ENCODE data around the gene CAV1.

- TF ChIP-seq POLR2A (IDR thresholded peaks at IDR 0.05; ENCODE audit: extremely low read depth, insufficient read length) (no peak), CTCF (IDR thresholded peaks at IDR 0.05; ENCODE audit: low read depth, low read length) (no peak), MYC (IDR thresholded peaks at IDR 0.05; ENCODE audit: low read depth, low read length) (no peak)
Observed at GRCh38 chr7:116573541-116573940, 48.7 kb downstream of the CAV1 start.
